Activated naive CD4-positive, alpha-beta T cell treated with anti-CD3 and anti-CD28 coated beads, Interleukin-2, amount 50 U/mL, for 24 hours (primary cell): ENCODE data around the gene SH2D1A.
"Not testable (repeated sequence)": the region's sequence is repeated elsewhere in the genome, so short reads cannot be mapped to it uniquely, and the experiment has no call there.

Experiments
- H3K27ac Mint-ChIP-seq: one replicate; pipeline ENCODE4 v1.8.0; 2021; ENCODE audit warnings: mild to moderate bottlenecking, mixed read lengths
- H3K27me3 Mint-ChIP-seq: one replicate; pipeline ENCODE4 v1.8.0; 2021; ENCODE audit warnings: mixed read lengths
- H3K36me3 Mint-ChIP-seq: one replicate; pipeline ENCODE4 v1.8.0; 2021; ENCODE audit warnings: mixed read lengths
- H3K4me1 Mint-ChIP-seq: one replicate; pipeline ENCODE4 v1.8.0; 2021; ENCODE audit warnings: mixed read lengths
- H3K4me3 Mint-ChIP-seq: one replicate; pipeline ENCODE4 v1.8.0; 2021; ENCODE audit warnings: mild to moderate bottlenecking, mixed read lengths
- H3K9me3 Mint-ChIP-seq: one replicate; pipeline ENCODE4 v1.8.0; 2021; ENCODE audit warnings: mixed read lengths

SH2D1A gene

DNA sequence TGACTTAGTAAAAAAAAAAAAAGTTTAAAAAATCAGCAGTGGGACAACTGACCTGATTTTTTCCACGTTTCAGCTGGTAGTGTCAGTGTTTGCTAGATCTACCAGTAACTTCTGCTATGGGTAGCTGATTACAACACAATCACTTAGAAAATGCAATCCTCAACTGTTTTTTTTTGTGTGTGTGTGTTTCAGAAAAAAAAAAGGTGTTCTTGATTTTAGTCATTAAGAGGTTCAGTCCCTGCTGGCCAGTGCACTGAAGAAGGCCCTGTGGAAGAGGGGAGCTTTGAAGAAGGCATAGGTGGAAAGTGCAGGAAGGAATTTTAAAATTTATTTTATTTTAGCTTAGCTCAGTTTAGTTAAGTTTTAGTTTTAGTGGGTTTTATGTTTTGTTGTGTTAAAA, 46.9 kb downstream of the SH2D1A start:
- peaks cover 35% of the 10 kb centered on the region for H3K4me1 Mint-ChIP-seq

DNA sequence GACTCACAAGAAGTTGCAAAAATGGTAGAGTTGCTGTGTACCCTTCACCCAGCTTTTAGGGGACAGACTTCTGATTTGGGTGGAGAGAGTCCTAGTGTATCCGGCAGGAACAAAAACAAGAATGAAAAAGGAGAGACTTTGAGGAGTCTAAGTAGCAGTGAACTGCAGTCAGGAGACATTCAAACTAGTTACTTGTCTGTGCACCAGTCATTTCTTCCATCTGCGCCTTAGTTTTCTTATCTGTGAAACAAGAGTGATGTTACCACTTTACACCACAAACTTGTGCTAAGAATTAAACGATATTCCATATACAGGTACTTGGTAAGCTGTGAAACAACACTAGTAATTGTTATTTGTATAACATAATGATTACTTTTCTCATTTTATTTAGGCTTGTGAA, 47.3 kb downstream of the SH2D1A start:
- no peaks in the 10 kb centered on the region for H3K27me3 Mint-ChIP-seq
- no peaks in the 10 kb centered on the region for H3K36me3 Mint-ChIP-seq
- H3K9me3 Mint-ChIP-seq: no peaks in the 10 kb centered on the region
- H3K27ac Mint-ChIP-seq: no peak overlapping the region
- H3K4me3 Mint-ChIP-seq: no peak overlapping the region
- peaks cover 35% of the 10 kb centered on the region for H3K4me1 Mint-ChIP-seq

More for the DNA sequence above, 46.9 kb downstream of the SH2D1A start:
- H3K9me3 Mint-ChIP-seq: no peaks in the 10 kb centered on the region
- no peak overlapping the region for H3K27ac Mint-ChIP-seq
- H3K27me3 Mint-ChIP-seq: no peaks in the 10 kb centered on the region
- H3K4me3 Mint-ChIP-seq: no peak overlapping the region
- H3K36me3 Mint-ChIP-seq: no peaks in the 10 kb centered on the region

DNA sequence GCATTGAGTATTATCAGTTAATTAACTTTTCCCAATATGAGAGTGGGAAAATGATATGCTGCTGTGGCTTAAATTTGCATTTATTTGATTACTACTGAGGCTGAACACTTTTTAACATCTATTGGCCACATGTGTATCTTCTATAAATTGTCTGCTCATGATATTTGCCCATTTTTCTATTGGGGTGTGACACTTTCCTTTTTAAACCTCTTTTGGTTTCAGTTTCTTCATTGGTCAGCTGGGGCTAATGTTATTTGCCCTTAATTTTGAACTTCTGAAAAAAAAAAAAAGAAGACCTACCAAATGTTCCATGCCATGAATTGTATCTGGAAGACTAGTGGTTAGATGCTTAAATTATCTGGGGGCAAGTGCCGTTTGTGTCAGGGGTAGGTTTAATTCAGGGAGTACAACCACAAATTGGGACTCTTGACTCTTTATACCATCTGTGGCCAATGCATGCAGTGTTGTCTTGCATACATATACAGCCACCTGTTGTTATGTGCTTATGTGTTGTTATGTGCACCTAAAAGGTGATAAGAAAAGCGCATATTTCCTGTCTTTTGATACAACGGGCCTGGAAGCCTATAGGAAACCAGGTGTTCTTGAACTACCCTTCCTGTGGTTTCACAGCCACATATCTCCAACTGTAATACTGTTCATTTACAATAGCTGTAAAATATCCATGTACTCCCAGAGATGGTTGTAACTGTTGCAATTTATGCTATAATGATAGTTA, 49.0 kb downstream of the SH2D1A start:
- no peaks in the 10 kb centered on the region for H3K36me3 Mint-ChIP-seq
- H3K4me1 Mint-ChIP-seq: peaks cover 35% of the 10 kb centered on the region
- H3K9me3 Mint-ChIP-seq: no peaks in the 10 kb centered on the region
- H3K27ac Mint-ChIP-seq: no peak overlapping the region
- no peaks in the 10 kb centered on the region for H3K27me3 Mint-ChIP-seq
- H3K4me3 Mint-ChIP-seq: peak overlapping the region; percentile 49

DNA sequence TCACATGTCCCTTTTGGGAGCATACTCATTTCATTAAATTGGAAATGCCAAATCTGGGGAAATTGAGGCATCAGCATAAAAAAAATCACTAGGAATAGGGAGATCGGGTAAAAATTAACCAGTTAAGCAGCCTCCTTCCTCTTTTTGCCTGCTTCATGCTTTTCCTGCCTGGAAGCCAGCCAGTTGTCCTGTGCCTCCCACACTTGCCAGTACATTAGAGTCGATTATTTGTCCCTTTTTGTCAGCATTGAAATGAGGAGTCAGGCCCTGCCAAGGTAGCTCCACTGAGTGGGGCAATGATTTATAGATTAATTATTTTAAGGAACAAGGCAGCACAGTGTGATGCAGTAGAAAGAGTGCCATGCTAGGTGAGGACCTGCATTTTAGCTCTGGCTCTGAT, 55.3 kb downstream of the SH2D1A start:
- H3K27me3 Mint-ChIP-seq: no peaks in the 10 kb centered on the region
- H3K9me3 Mint-ChIP-seq: no peaks in the 10 kb centered on the region
- H3K4me1 Mint-ChIP-seq: peaks cover 17% of the 10 kb centered on the region
- no peak overlapping the region for H3K27ac Mint-ChIP-seq
- H3K4me3 Mint-ChIP-seq: no peak overlapping the region
- peaks cover 3% of the 10 kb centered on the region for H3K36me3 Mint-ChIP-seq

DNA sequence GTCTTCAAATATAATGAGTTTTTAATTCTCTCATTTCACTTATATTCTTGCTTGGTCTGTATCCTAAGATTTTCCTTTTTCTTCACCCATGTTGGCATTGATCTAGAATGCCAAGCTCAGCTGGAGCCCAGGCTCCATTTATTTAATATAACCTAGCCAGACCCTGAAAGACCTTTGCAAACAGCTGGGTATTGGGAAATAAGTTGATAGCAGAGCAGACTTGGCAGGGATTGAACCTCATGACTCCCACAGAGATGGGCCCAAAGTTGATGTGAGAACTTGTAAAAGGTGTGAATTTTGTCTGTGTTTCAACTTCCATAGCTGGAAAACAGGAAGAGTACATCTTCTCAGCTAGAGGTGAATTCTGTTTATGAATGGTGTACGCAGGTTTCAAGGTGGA, 59.5 kb downstream of the SH2D1A start:
- Mint-ChIP-seq H3K4me1 (peaks cover 10% of the 10 kb centered on the region), H3K27ac (no peak overlapping the region), H3K4me3 (no peak overlapping the region), H3K27me3 (no peaks in the 10 kb centered on the region), H3K36me3 (peaks cover 3% of the 10 kb centered on the region), H3K9me3 (no peaks in the 10 kb centered on the region)

DNA sequence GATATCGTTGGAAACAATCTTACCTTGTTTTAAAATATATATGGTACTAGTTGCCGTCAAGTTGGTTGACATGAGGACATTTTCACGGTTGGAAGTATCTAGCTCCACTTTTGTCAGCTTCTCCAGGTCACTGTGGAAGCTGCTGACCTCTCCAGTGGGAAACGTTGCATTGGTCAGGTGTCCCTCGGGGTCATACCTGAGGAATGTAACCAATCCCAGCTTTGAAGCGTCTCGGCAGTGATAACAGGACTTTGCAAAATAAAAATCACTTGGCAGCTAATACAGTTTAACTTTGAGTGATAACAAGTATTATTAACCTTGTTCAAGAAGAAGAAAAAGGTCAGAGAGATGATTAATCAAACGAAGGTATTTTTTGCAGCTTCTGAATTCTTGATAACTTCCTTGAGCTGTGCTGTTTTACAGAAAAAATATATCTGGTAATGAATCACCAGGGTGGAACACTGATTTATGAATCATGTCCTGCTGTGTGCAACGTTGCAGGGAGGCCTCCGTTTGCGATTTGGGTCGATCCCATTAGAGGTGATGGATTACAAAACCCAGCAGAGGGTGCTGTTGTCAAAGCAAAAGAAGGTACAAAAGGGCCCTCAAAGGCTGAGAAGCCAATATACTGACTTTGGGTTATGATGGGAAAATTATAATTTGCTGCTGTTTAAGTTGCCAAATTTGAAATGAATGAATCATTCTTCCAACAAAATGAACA, 60.1 kb downstream of the SH2D1A start:
- Mint-ChIP-seq H3K4me3 (peak overlapping the region; percentile 11), H3K4me1 (peaks cover 10% of the 10 kb centered on the region), H3K27ac (no peak overlapping the region), H3K36me3 (peaks cover 3% of the 10 kb centered on the region), H3K27me3 (no peaks in the 10 kb centered on the region), H3K9me3 (no peaks in the 10 kb centered on the region)

DNA sequence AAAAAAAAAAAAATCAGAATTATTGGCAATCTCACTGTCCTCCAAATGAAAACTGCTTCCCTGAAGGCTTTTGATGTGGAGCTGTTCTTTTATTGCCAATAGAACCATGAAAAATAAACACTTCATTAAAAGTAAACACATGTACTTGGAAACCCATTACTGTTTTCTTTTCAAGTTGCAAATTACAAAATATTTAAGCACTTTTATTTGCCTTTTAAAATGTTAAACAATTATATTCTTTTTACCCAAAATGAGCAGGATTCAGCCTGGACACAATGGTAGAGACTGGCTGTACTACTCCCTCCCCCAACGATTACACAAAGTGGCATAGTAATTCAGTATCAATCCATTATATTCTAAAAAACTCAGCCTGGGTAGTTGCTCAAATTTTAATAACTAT, 60.9 kb downstream of the SH2D1A start:
- H3K4me3 Mint-ChIP-seq: no peak overlapping the region

DNA sequence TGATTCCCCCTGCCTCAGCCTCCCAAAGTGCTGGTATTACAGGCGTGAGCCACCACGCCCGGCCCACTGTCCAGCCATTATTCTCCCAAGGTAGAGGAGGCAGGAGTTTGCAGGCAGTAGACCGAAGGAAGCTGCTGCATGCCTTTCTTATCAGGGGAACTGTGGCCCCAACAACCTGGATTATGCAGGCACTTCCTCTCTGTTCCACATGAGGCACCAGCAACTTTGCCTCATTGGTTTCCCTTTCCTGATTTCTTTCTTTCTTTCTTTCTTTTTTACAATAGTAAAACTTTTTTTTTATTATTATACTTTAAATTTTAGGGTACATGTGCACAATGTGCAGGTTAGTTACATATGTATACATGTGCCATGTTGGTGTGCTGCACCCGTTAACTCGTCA, 62.0 kb downstream of the SH2D1A start:
- not testable (repeated sequence) for H3K4me3 Mint-ChIP-seq, H3K4me1 Mint-ChIP-seq, H3K27me3 Mint-ChIP-seq, H3K27ac Mint-ChIP-seq, H3K36me3 Mint-ChIP-seq, H3K9me3 Mint-ChIP-seq

More for the DNA sequence above, 60.9 kb downstream of the SH2D1A start:
- no peaks in the 10 kb centered on the region for H3K27me3 Mint-ChIP-seq
- no peaks in the 10 kb centered on the region for H3K9me3 Mint-ChIP-seq
- H3K36me3 Mint-ChIP-seq: peaks cover 3% of the 10 kb centered on the region
- H3K27ac Mint-ChIP-seq: no peak overlapping the region
- H3K4me1 Mint-ChIP-seq: peaks cover 10% of the 10 kb centered on the region

DNA sequence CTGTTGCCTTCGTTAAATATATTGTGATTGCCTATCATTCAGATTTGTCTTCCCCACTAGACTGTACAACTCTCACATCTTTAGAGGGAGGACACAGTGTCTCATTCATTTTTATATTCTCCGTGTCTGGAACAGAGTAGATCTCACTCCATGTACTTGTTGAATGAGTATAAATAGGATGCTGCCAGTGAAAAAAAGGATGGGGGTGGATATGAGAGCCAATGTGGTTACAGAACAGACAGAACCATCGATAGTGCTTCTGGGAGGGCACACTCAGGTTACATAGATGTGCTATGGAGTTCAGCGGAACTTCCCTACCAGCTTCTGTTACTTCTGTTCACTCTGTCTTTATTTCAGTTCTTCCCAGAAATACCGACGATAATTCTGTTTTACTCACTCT, 66.9 kb downstream of the SH2D1A start:
- no peaks in the 10 kb centered on the region for H3K4me1 Mint-ChIP-seq
- no peaks in the 10 kb centered on the region for H3K9me3 Mint-ChIP-seq
- no peak overlapping the region for H3K27ac Mint-ChIP-seq
- H3K36me3 Mint-ChIP-seq: no peaks in the 10 kb centered on the region
- H3K27me3 Mint-ChIP-seq: no peaks in the 10 kb centered on the region
- no peak overlapping the region for H3K4me3 Mint-ChIP-seq

DNA sequence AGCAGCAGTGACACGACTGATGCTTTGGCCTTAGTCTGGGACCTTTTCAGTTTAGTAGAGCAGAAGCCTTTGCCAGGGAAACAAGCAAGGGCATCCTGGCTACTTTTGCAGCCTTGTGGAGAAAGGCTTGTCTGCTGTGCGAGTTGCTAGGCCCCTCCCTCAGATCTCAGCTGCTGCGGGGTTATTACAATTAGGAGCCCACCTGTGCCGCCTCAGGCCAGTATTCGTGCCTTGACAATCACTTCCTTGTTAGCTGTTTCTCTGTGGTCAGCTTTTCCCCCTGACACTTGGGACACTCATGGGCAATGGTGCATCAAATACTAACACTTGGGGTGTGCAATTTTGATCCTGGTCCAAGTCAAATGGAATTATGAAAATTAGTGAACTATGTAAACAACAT, 67.9 kb downstream of the SH2D1A start:
- no peak overlapping the region for H3K27ac Mint-ChIP-seq
- H3K9me3 Mint-ChIP-seq: no peaks in the 10 kb centered on the region

DNA sequence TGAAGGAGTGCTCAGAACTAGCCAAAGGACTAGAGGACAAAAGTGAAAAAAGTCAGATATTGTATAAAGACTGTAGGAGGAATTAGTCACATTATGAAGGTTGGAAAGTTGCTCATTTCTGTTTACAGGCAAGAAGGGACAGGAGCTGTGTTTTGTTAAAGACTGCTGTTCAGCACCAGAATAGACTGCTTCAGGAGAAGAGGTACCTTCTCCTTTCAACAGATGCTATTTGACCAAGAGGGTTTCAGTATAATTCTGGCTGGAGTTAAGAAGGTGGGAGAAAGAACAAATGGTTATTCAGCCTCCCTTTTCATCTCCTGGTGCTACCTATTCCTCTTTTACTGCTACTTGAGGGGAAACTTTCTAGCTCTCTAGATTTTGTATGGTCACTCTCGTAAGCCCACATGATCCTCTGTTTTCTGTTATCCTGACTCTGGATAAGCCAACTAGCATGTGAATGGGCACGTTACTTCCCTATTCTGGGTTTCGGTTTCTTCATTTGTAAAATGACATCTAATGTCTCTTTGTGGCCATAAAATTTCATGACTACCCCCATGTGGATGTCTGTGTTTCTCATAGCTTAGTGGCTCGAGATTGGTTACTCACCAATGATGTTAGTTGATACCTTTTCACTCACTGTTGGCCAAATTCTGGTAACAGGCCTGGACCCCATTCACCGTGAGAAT, 68.9 kb downstream of the SH2D1A start:
- Mint-ChIP-seq H3K27ac (no peak overlapping the region), H3K4me3 (no peak overlapping the region), H3K9me3 (no peaks in the 10 kb centered on the region), H3K4me1 (no peaks in the 10 kb centered on the region), H3K27me3 (no peaks in the 10 kb centered on the region), H3K36me3 (no peaks in the 10 kb centered on the region)

More for the DNA sequence above, 67.9 kb downstream of the SH2D1A start:
- Mint-ChIP-seq H3K36me3 (no peaks in the 10 kb centered on the region), H3K4me1 (no peaks in the 10 kb centered on the region), H3K4me3 (no peak overlapping the region), H3K27me3 (no peaks in the 10 kb centered on the region)

DNA sequence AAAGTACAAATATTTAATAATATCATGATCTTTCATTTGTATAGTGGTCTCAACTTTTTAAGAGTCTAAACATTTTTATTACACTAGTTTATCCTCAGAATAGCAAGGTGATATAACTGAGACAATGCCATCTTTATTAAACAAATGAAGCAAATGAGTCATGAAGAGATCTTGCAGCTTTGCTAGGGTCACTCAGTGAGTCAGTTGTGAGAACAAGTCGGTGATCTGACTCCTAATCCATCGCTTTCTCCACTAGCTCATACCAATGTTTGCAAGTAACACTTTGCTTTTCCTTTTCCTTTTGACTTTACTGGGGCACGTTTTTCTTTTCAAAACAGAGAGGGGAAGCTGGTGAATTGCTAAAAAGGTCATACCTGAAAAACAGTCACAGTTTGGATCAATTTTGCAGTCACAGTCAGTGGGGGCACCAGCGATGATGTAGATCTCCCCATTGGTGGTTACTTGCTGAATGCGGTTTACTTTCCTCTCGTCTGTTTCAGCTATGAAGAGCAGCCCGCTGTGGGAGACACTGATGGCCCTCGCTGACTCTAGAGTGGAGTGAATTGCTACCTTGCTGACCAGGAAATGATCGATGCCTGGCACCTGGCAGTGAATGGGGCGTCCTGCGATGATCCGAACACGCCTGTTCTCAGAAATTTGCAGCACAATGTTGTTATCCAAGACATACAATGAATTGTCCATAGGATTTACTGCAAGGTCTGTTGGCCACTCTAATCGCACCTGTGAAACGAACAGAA, 75.7 kb downstream of the SH2D1A start:
- H3K36me3 Mint-ChIP-seq: no peaks in the 10 kb centered on the region
- H3K4me3 Mint-ChIP-seq: no peak overlapping the region
- H3K27ac Mint-ChIP-seq: no peak overlapping the region
- H3K4me1 Mint-ChIP-seq: no peaks in the 10 kb centered on the region
- no peaks in the 10 kb centered on the region for H3K9me3 Mint-ChIP-seq
- H3K27me3 Mint-ChIP-seq: no peaks in the 10 kb centered on the region
